GM12872 (cell line): ENCODE data around the gene KCNV2.

Source experiments
- CTCF ChIP-seq: IDR thresholded peaks from 3 replicates; pipeline ENCODE4 v1.5.1; 2011; ENCODE audit warnings: low read depth, mild to moderate bottlenecking, low read length, moderate library complexity; ENCODE audit not compliant: insufficient read depth

The KCNV2 gene

GRCh38 chr9:2681981-2682380 lies 35.3 kb upstream of the KCNV2 start:
- no peak for TF ChIP-seq CTCF

GRCh38 chr9:2686911-2687310 lies 30.4 kb upstream of the KCNV2 start:
- TF ChIP-seq CTCF = no peak

GRCh38 chr9:2688636-2689035 lies 28.7 kb upstream of the KCNV2 start:
- no peak for TF ChIP-seq CTCF

- no peak for TF ChIP-seq CTCF
Observed at GRCh38 chr9:2691212-2691611, 26.1 kb upstream of the KCNV2 start.

GRCh38 chr9:2691626-2692025 lies 25.7 kb upstream of the KCNV2 start:
- TF ChIP-seq CTCF = no peak

- no peak for TF ChIP-seq CTCF
Observed at GRCh38 chr9:2693056-2693455, 24.3 kb upstream of the KCNV2 start.

- TF ChIP-seq CTCF = no peak
Observed at GRCh38 chr9:2697492-2697891, 19.8 kb upstream of the KCNV2 start.

GRCh38 chr9:2700398-2700797 lies 16.9 kb upstream of the KCNV2 start:
- TF ChIP-seq CTCF = no peak
